Neuronal stem cell (in vitro differentiated cells): ENCODE results near the gene ABLIM2.
A peak's percentile ranks its signal among the peaks of the same experiment; 100 is the strongest.

Source experiments
- DNase-seq: peaks from one replicate; pipeline ENCODE4 v3.0.0-alpha.2; 2013; ENCODE audit warnings: low spot score
- H2AFZ ChIP-seq: one replicate; pipeline ENCODE4 v1.6.1; 2013; ENCODE audit warnings: mild to moderate bottlenecking, low read length, inconsistent platforms
- H2AK5ac ChIP-seq: 2 replicates; pipeline ENCODE4 v1.6.1; 2013; ENCODE audit warnings: low read depth, mild to moderate bottlenecking, inconsistent platforms, low read length, moderate library complexity, mixed read lengths
- H2BK120ac ChIP-seq: 2 replicates; pipeline ENCODE4 v1.6.1; 2013; ENCODE audit warnings: low read depth, mild to moderate bottlenecking, inconsistent platforms, low read length, moderate library complexity, mixed read lengths
- H2BK12ac ChIP-seq: one replicate; pipeline ENCODE4 v1.6.1; 2013; ENCODE audit warnings: low read length, inconsistent platforms
- H2BK15ac ChIP-seq: 2 replicates; pipeline ENCODE4 v1.6.1; 2013; ENCODE audit warnings: mild to moderate bottlenecking, low read length, inconsistent platforms, mixed read lengths
- H2BK5ac ChIP-seq: one replicate; pipeline ENCODE4 v1.6.1; 2013; ENCODE audit warnings: inconsistent platforms, mild to moderate bottlenecking, low read length, moderate library complexity
- H3K14ac ChIP-seq: one replicate; pipeline ENCODE4 v1.6.1; 2013; ENCODE audit warnings: low read length, inconsistent platforms
- H3K18ac ChIP-seq: 2 replicates; pipeline ENCODE4 v1.6.1; 2013; ENCODE audit warnings: low read length, inconsistent platforms
- H3K23ac ChIP-seq: 2 replicates; pipeline ENCODE4 v1.6.1; 2013; ENCODE audit warnings: low read depth, mild to moderate bottlenecking, mixed read lengths, low read length, inconsistent platforms; ENCODE audit not compliant: poor library complexity
- H3K27ac ChIP-seq: replicated peaks from 3 replicates; pipeline ENCODE4 v1.5.1; 2013; ENCODE audit warnings: low read length, inconsistent platforms
- H3K27me3 ChIP-seq, 3 experiments: 2 replicates each; pipeline ENCODE4 v1.6.1; 2013; ENCODE audit warnings: low read length in 3 of 3, mild to moderate bottlenecking in 2 of 3, inconsistent platforms in 1 of 3, low read depth in 1 of 3, mixed read lengths in 1 of 3, moderate library complexity in 1 of 3; ENCODE audit not compliant: control insufficient read depth in 3 of 3, insufficient read depth in 3 of 3
- H3K36me3 ChIP-seq, 2 donors: replicated peaks in 1 of 2; 2 replicates each; pipeline ENCODE4 v1.6.1; 2013; ENCODE audit warnings: low read length in 2 of 2; ENCODE audit not compliant: control insufficient read depth in 2 of 2, insufficient read depth in 2 of 2
- H3K4ac ChIP-seq: 2 replicates; pipeline ENCODE4 v1.6.1; 2013; ENCODE audit warnings: inconsistent platforms, mild to moderate bottlenecking, low read length, moderate library complexity
- H3K4me1 ChIP-seq, 2 donors: 1 replicate in 1 of 2; 2 replicates in 1 of 2; pipeline ENCODE4 v1.6.1; 2013; ENCODE audit warnings: low read length in 2 of 2, low read depth in 1 of 2; ENCODE audit not compliant: control insufficient read depth in 2 of 2, insufficient read depth in 1 of 2
- H3K4me2 ChIP-seq: one replicate; pipeline ENCODE4 v1.6.1; 2013; ENCODE audit warnings: mild to moderate bottlenecking, low read length, inconsistent platforms; ENCODE audit not compliant: insufficient read depth, poor library complexity, severe bottlenecking
- H3K4me3 ChIP-seq, 2 donors: 2 replicates each; pipeline ENCODE4 v1.5.1; 2013; ENCODE audit warnings: low read length in 2 of 2, mild to moderate bottlenecking in 2 of 2, inconsistent platforms in 1 of 2, moderate library complexity in 1 of 2
- H3K79me1 ChIP-seq: one replicate; pipeline ENCODE4 v1.6.1; 2013; ENCODE audit warnings: low read depth, mild to moderate bottlenecking, inconsistent platforms, low read length, moderate library complexity
- H3K9ac ChIP-seq: one replicate; pipeline ENCODE4 v1.6.1; 2013; ENCODE audit warnings: mild to moderate bottlenecking, low read depth, low read length, inconsistent platforms; ENCODE audit not compliant: poor library complexity
- H3K9me3 ChIP-seq, 2 donors: replicated peaks in 1 of 2; 2 replicates each; pipeline versions ENCODE3 to v1.6.1; 2013; ENCODE audit warnings: low read length in 2 of 2, mild to moderate bottlenecking in 2 of 2, inconsistent platforms in 1 of 2, low read depth in 1 of 2, mixed read lengths in 1 of 2, moderate library complexity in 1 of 2; ENCODE audit not compliant: control insufficient read depth in 2 of 2, insufficient read depth in 1 of 2
- H4K8ac ChIP-seq: one replicate; pipeline ENCODE4 v1.6.1; 2013; ENCODE audit warnings: low read depth, mild to moderate bottlenecking, inconsistent platforms, low read length, moderate library complexity
- H4K91ac ChIP-seq: one replicate; pipeline ENCODE4 v1.6.1; 2013; ENCODE audit warnings: low read length, low read depth, mild to moderate bottlenecking, inconsistent platforms; ENCODE audit not compliant: poor library complexity
- WGBS, 2 donors: extraction: QIAGEN DNeasy Blood & Tissue Kit; methylation state at CpG; one replicate each; pipeline ENCODE4 v1.1.7; 2013; ENCODE audit warnings: missing lambda C conversion rate in 2 of 2, mixed read lengths in 1 of 2; ENCODE audit not compliant: insufficient read length in 2 of 2, insufficient replicate concordance in 1 of 2; ENCODE audit errors: extremely low coverage in 2 of 2; 5-methylcytosine and 5-hydroxymethylcytosine counted together

The ABLIM2 gene

DNA sequence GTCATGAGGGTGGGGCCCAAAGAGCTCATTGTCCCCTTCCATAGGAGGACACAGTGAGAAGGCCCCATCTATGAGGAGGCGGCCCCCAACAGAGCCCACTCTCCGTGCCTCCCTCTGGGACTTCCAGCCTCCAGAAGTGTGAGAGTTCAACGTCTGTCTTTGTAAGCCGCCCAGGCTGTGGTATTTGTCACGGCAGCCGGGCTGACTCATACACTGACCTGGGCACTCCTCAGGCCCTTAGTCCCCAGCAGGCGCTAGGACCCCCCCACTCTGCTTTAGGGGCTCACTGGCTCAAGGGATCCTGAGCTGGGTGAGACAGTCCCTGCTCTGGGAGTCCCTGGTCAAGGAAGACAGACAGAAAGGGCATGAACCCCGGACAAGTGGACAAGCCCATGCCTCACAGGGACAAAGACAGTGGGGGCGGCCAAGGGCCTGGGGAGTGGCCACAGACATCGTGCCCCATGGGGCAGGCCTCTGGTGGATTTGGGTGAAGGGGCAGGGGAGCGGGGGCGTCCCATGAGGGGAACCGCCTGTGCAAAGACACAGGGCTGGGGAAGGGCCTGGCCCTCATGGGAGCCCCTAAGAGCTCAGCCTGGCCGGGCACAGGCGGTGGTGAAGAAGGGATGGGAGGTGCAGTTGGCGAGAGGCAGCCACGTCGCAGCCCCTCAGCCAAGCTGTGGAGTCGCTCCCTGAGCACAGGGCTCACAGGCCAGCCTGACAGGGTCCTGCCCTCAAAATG lies 21.5 kb downstream of the ABLIM2 start:
- Histone ChIP-seq H3K79me1 (no peaks in the 10 kb centered on the region), H3K18ac (no peak overlapping the region), H3K14ac (no peak overlapping the region), H2BK12ac (no peak overlapping the region), H4K91ac (no peak overlapping the region), H3K9ac (no peak overlapping the region), H2AFZ (no peak overlapping the region), H3K27me3 (peaks cover 0 to 26% (median 0%) of the 10 kb centered on the region in 3 experiments), H3K4me2 (no peak overlapping the region), H3K23ac (no peak overlapping the region), H3K4ac (no peak overlapping the region), H3K4me3 (no peak overlapping the region), H3K4me1 (peaks cover 0 to 11% of the 10 kb centered on the region in 2 donors), H3K27ac (no peak overlapping the region), H2BK15ac (no peak overlapping the region), H2BK5ac (no peak overlapping the region), H4K8ac (no peak overlapping the region), H2BK120ac (no peak overlapping the region), H3K9me3 (peaks cover 0 to 3% of the 10 kb centered on the region in 2 donors), H2AK5ac (no peak overlapping the region), H3K36me3 (no peaks in the 10 kb centered on the region)
- DNase-seq, result no peak
- no CpG with 5 or more reads among the region's 19 CpGs for WGBS, 2 donors

DNA sequence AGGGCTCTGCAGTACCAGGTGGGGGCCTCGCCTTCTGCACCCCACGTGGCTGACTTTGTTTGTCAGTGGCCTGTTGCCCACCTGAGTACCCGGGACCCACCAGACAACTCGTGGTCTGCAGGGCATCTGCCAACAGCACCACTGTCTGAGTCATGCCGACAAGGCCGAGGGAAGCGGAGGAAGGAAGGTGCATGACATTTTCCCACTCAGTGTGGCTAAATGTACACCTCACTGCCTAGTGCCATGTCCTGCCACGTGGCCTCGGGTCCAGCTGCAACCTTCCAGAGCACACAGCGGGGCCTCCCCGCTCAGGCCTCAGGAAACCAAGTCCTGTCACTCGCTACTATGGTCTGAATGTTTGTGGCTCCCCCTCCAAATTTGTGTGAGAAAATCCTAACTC lies 22.1 kb downstream of the ABLIM2 start:
- H4K91ac ChIP-seq, result no peak overlapping the region
- WGBS, 2 donors, result no CpG with 5 or more reads among the region's 12 CpGs
- H2BK120ac ChIP-seq, result no peak overlapping the region
- H3K9me3 ChIP-seq, result peaks cover 0 to 3% of the 10 kb centered on the region in 2 donors
- H3K36me3 ChIP-seq, result no peaks in the 10 kb centered on the region
- H2AFZ ChIP-seq, result no peak overlapping the region
- H3K79me1 ChIP-seq, result no peaks in the 10 kb centered on the region
- no peak overlapping the region for H3K4ac ChIP-seq
- peak overlapping the region; percentile 52 for H3K18ac ChIP-seq
- no peak overlapping the region for H4K8ac ChIP-seq
- H3K23ac ChIP-seq, result no peak overlapping the region
- H3K27me3 ChIP-seq, result peaks cover 0 to 20% (median 0%) of the 10 kb centered on the region in 3 experiments
- H3K4me3 ChIP-seq, result no peak overlapping the region
- no peak overlapping the region for H3K14ac ChIP-seq
- no peak for DNase-seq
- peak overlapping the region; percentile 38 for H2BK15ac ChIP-seq
- H3K4me1 ChIP-seq, result peaks cover 0 to 11% of the 10 kb centered on the region in 2 donors
- no peak overlapping the region for H2BK5ac ChIP-seq
- H3K4me2 ChIP-seq, result no peak overlapping the region
- H3K9ac ChIP-seq, result no peak overlapping the region
- H3K27ac ChIP-seq, result no peak overlapping the region
- H2BK12ac ChIP-seq, result no peak overlapping the region
- H2AK5ac ChIP-seq, result peak overlapping the region; percentile 53

GRCh38 chr4:8135666-8136065 lies 22.9 kb downstream of the ABLIM2 start:
- Histone ChIP-seq H3K36me3 (no peaks in the 10 kb centered on the region), H3K9ac (no peak overlapping the region), H3K23ac (no peak overlapping the region), H4K8ac (no peak overlapping the region), H3K14ac (no peak overlapping the region), H3K4me3 (no peak overlapping the region), H2BK120ac (no peak overlapping the region), H3K4ac (no peak overlapping the region), H4K91ac (no peak overlapping the region), H2BK15ac (no peak overlapping the region), H3K27me3 (peaks cover 0 to 27% (median 0%) of the 10 kb centered on the region in 3 experiments), H3K79me1 (no peaks in the 10 kb centered on the region), H3K18ac (no peak overlapping the region), H2BK12ac (no peak overlapping the region), H2BK5ac (no peak overlapping the region), H3K4me2 (no peak overlapping the region), H3K4me1 (peaks cover 0 to 11% of the 10 kb centered on the region in 2 donors), H3K27ac (no peak overlapping the region), H2AFZ (no peak overlapping the region), H3K9me3 (peaks cover 0 to 2% of the 10 kb centered on the region in 2 donors), H2AK5ac (no peak overlapping the region)
- no CpG with 5 or more reads among the region's 15 CpGs for WGBS, 2 donors
- no peak for DNase-seq

DNA sequence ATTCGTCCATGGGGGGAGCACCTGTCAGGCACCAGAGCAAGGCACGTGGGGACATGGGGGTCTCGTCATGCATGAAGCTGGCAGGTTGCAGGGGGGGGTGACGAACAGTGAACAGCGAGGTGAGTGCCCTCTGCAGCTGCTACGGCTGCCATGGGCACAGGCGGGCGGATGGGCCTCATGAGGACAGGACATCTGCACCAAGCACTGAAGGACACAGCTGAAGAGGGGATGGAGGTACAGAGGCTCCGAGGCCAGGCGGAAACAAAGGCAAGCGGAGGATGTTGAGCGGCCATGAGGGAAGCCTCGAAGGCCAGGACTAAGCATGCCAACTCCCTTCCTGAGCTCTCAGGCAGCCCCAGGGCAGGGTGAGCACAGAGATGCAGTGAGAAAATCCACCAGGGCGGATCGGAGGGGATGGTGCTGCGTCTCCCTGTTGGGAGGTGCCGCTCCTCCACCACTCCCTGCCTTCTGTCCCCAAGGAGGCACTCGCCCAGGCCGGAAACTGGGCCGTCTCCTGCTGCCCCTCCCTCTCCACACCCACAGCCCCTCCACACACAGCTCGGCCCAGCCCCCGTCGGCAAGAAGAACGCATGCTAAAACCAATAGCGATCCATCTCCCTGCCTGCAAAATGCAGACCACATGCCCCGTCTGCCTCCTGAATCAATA lies 24.6 kb downstream of the ABLIM2 start:
- Histone ChIP-seq H3K18ac (peak overlapping the region; percentile 81), H3K4ac (peak overlapping the region; percentile 57), H3K27ac (no peak overlapping the region), H3K36me3 (no peaks in the 10 kb centered on the region), H4K8ac (peak overlapping the region; percentile 95), H2BK15ac (peak overlapping the region; percentile 56), H3K23ac (peak overlapping the region; percentile 75), H3K4me1 (peaks cover 0 to 11% of the 10 kb centered on the region in 2 donors), H3K14ac (no peak overlapping the region), H3K4me3 (no peak overlapping the region), H3K79me1 (no peaks in the 10 kb centered on the region), H3K4me2 (no peak overlapping the region), H3K9ac (no peak overlapping the region), H3K9me3 (peaks cover 0 to 2% of the 10 kb centered on the region in 2 donors), H4K91ac (no peak overlapping the region), H2AK5ac (peak overlapping the region; percentile 36), H2AFZ (no peak overlapping the region), H3K27me3 (peaks cover 0 to 36% (median 0%) of the 10 kb centered on the region in 3 experiments), H2BK12ac (no peak overlapping the region), H2BK120ac (no peak overlapping the region), H2BK5ac (no peak overlapping the region)
- no CpG with 5 or more reads among the region's 26 CpGs for WGBS, 2 donors
- no peak for DNase-seq
